Endothelial cell of hepatic sinusoid (primary cell): Measurements from ENCODE around the gene GADD45B.
"Not testable (repeated sequence)": the region's sequence is repeated elsewhere in the genome, so short reads cannot be mapped to it uniquely, and the experiment has no call there.

Experiments used
- in situ Hi-C: cut with HindIII; loops from 2 replicates; pipeline ENCODE4 v1.10.0; 2017; ENCODE audit warnings: low sequenced_read_pairs

Gene GADD45B

GRCh38 chr19:2487090-2487489, 11.2 kb downstream of the GADD45B start:
- in situ Hi-C loops = no loop called here

GRCh38 chr19:2487842-2488241, 11.9 kb downstream of the GADD45B start:
- in situ Hi-C loops = no loop called here

GRCh38 chr19:2488405-2488941, 12.5 kb downstream of the GADD45B start:
- in situ Hi-C loops = no loop called here

- in situ Hi-C loops = no loop called here
Measured at GRCh38 chr19:2488942-2489731, 13.2 kb downstream of the GADD45B start.

DNA sequence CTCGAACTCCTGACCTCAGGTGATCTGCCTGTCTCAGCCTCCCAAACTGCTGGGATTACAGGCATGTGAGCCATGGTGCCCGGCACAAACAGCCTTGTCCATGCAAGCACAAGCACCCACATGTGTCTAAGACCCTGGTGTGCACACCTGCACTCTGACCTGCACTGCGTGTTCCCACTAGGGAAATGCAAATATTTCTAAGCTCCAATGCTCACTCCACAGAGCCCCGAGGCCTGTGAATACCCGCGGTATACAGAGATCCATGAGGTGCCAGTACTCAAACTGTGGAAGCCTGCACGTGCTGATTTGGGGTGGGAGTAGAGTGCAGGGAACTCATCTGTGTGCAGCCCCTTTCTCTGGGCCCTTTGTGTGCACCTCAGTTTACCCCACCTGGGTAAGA, 14.7 kb downstream of the GADD45B start:
- in situ Hi-C loops = no loop called here

GRCh38 chr19:2491130-2491801, 15.3 kb downstream of the GADD45B start:
- in situ Hi-C loops = no loop called here

DNA sequence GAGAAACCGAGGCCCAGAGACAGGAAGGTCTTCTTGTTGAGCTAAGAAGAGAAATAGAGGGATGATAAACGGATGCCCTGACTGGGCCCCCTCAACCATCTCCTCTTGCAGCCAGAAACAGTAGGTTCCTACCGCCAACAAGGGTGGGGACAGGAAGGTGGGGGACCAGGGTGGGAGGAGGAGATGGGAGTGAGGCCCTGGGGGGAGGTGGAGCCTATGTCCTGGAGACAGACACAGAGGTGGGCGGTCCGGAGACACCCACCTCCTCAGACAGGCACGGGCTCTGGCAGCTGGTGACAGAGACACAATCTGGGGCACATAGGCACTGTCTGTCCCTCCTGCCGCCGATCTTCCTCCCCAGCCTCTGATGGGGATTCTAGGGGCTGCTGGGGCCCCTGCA, 16.9 kb downstream of the GADD45B start:
- in situ Hi-C loops = no loop called here

- in situ Hi-C loops = not testable (repeated sequence)
Measured at GRCh38 chr19:2493448-2493847, 17.5 kb downstream of the GADD45B start.

- in situ Hi-C loops = no loop called here
Measured at GRCh38 chr19:2494084-2494446, 18.1 kb downstream of the GADD45B start.

DNA sequence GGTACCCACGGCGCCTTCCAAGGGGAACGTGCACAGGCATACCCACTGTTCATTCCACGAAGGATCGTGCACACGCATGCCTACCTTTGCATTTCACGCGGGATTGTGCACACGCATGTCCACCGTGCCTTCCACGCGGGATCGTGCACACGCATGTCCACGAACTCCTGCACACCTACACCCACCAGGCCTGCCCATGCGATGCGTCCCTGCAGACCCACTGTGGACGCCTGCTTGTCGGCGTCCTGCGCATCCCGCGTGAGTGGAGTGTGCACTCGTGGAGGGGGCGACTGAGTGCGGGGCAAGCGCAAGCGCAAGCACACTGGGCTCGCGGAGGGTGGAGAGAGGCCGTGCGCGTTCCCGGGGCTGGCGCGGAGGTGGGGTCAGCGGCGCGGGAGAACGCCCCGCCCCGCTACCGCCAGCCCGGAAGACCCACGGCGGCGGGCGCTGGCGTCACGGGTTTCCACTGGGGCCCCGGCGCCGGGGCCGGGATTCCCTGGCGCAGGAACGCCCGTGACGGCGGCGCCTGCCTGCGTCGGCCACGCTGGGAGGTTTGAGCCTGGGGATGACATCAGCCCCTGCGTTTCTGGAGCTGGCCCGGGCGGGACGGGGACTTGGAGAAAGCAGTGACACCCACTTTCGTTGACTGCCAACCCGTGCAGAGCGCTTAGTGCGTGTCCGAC, 18.7 kb downstream of the GADD45B start:
- in situ Hi-C loops = no loop called here

GRCh38 chr19:2495130-2495641, 19.3 kb downstream of the GADD45B start:
- in situ Hi-C loops = no loop called here

- in situ Hi-C loops = no loop called here
Measured at GRCh38 chr19:2495651-2496316, 19.9 kb downstream of the GADD45B start.

DNA sequence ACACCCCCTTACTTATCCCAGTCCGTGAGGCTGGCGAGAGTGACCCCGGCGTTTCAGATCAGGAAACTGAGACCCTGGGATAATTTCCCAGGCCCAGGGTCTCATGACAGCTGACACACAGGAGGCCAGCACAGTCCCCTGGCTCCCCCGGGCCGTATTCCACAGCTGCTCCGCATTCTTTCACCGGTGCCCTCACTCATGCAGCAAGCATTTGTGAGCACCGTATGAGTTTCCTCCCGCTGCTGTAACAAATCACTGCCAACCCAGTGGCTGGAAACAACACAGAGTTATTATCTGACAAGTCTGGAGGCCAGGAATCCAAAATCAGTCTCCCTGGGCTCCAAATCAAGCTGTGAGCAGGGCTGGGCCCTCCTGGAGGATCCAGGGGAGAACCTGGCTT, 21.3 kb downstream of the GADD45B start:
- in situ Hi-C loops = no loop called here

GRCh38 chr19:2500156-2500555, 24.2 kb downstream of the GADD45B start:
- in situ Hi-C loops = no loop called here

GRCh38 chr19:2500841-2501261, 24.9 kb downstream of the GADD45B start:
- in situ Hi-C loops = no loop called here

DNA sequence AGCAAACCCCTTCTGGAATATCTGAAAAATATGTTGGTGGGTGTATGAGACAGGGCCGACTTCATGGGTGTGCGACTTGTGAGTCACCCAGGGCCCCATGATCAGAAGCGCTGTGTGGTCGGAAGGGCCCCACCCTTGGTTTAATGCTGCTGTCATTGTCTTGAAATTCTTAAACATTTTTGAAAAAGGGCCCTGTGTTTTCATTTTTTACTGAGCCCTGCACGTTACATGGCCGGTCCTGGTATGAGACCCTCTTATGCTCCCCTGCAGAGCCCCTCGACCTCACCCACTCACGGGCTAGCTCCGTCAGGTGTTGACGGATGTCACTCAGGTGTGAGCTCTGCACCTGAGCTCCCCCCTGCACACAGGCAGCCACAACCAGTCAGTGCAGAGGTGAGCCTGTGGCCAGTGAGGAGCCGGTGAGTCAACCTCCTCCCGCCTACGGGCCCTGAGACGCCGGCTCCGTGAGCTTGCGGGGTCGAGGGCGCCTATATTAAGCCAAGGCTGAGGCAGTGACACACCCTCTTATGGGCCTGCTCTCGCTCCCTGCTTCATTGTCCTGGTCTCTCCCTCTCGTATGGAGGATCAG, 27.7 kb downstream of the GADD45B start:
- in situ Hi-C loops = no loop called here

DNA sequence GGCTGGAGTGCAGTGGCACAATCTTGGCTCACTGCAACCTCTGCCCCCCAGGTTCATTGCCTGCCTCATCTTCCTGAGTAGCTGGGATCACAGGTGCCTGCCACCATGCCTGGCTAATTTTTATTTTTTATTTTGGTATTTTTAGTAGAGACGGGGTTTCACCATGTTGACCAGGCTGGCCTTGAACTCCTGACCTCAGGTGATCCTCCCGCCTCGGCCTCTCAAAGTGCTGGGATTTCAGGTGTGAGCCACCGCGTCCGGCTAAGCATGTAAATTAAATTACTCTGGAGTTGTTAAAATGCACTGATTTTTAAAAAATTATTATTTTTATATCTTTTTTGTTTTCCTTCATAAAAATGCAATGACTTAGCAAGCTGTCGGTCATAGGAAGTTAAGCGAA, 30.7 kb downstream of the GADD45B start:
- in situ Hi-C loops = not testable (repeated sequence)

DNA sequence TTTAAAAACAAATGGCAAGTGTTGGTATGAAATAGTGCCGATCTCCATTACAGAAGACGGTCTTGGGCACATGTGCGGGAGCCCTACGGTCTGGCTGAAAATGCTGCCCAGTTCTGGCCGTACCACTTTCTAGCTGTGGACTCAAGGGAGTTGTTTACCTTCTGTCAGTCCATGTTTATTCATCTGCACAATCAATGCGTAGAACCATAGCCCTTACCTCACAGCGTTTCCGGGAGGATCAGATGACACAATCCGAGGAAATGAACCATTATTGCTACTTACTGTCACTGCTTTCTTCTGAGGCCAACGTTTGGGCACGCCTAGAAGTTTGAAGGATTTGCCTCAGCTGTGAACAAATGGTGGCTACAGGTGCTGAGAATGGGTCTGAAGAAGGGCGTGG, 31.2 kb downstream of the GADD45B start:
- in situ Hi-C loops = no loop called here

DNA sequence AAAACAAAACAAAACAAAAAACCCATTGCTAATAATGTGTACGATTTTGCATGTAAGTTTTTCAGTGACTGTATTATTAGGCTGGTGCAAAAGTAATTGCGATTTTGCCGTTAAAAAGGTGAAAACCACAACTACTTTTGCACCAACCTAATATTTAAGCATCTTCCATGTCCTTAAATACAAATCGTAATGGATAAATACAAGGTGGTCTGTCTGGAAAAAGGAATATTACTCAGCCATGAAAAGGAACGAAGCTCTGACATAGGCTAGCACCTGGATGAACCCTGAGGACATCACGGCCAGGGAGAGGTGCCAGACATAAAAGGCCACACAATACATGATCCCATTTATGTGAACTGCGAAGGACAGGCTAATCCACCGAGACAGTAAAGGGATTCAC, 33.2 kb downstream of the GADD45B start:
- in situ Hi-C loops = no loop called here

GRCh38 chr19:2511570-2511969, 35.6 kb downstream of the GADD45B start:
- in situ Hi-C loops = no loop called here

DNA sequence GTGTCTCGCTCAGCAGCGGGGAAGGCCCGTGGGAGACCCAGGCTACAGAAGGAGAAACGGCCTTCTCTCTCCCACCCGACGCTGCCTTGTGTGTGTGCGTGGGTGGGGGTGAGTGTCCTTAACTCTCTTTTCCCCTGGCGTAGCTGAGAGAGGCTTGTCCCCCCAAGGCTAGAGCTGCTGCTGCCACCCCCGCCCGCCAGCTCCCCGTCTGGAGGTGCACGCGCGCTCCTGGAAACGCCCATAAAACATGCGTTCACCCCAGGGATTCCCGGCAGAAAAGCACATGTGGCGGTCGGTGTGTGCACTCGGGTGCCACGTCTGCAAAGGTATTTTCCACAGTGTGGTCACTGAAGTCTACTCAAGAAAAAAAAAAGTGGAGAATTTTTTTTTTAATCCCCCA, 36.1 kb downstream of the GADD45B start:
- in situ Hi-C loops = no loop called here
